H9 (cell line): Measurements from ENCODE around the gene MAMDC4. TPM values are rescaled to one million over a fixed set of nuclear protein-coding genes. Genes with fewer than 3 reads are reported as not detected.
A peak's percentile ranks its signal among the peaks of the same experiment; 100 is the strongest.
"Not testable (repeated sequence)": the region's sequence is repeated elsewhere in the genome, so short reads cannot be mapped to it uniquely, and the experiment has no call there.

Experiments used
- DNase-seq: peaks from one replicate; pipeline ENCODE4 v3.0.0-alpha.2; 2017
- H2AFZ ChIP-seq: one replicate; pipeline ENCODE4 v1.6.1; 2013; ENCODE audit warnings: mild to moderate bottlenecking, low read length, control low read depth, moderate library complexity
- H2AK5ac ChIP-seq: 2 replicates; pipeline ENCODE4 v1.6.1; 2013; ENCODE audit warnings: low read length, control low read depth, mixed read lengths; ENCODE audit not compliant: insufficient read length
- H2BK120ac ChIP-seq: one replicate; pipeline ENCODE4 v1.6.1; 2013; ENCODE audit warnings: low read depth, mild to moderate bottlenecking, low read length, control low read depth, inconsistent platforms; ENCODE audit not compliant: poor library complexity, severe bottlenecking
- H2BK12ac ChIP-seq: 2 replicates; pipeline ENCODE4 v1.6.1; 2013; ENCODE audit warnings: low read length, control low read depth, mixed read lengths, low read depth; ENCODE audit not compliant: insufficient read length
- H2BK15ac ChIP-seq: 2 replicates; pipeline ENCODE4 v1.6.1; 2013; ENCODE audit warnings: low read depth, low read length, control low read depth
- H2BK20ac ChIP-seq: one replicate; pipeline ENCODE4 v1.6.1; 2013; ENCODE audit warnings: low read depth, mild to moderate bottlenecking, low read length, control low read depth, inconsistent platforms; ENCODE audit not compliant: poor library complexity, severe bottlenecking
- H2BK5ac ChIP-seq: 2 replicates; pipeline ENCODE4 v1.6.1; 2013; ENCODE audit warnings: low read length, control low read depth, mixed read lengths; ENCODE audit not compliant: insufficient read length
- H3K14ac ChIP-seq: 2 replicates; pipeline ENCODE4 v1.6.1; 2013; ENCODE audit warnings: low read length, control low read depth; ENCODE audit not compliant: insufficient read depth
- H3K18ac ChIP-seq: 2 replicates; pipeline ENCODE4 v1.6.1; 2013; ENCODE audit warnings: low read depth, mild to moderate bottlenecking, mixed read lengths, low read length, control low read depth; ENCODE audit not compliant: insufficient read length
- H3K23ac ChIP-seq: 2 replicates; pipeline ENCODE4 v1.6.1; 2013; ENCODE audit warnings: low read length, control low read depth, mixed read lengths, low read depth; ENCODE audit not compliant: insufficient read length
- H3K23me2 ChIP-seq: 2 replicates; pipeline ENCODE4 v1.6.1; 2013; ENCODE audit warnings: low read depth, mild to moderate bottlenecking, mixed read lengths, low read length, control low read depth; ENCODE audit not compliant: insufficient read length, poor library complexity, severe bottlenecking
- H3K27ac ChIP-seq: 2 replicates; pipeline ENCODE4 v1.5.1; 2013; ENCODE audit warnings: low read length, control low read depth, mixed read lengths, low read depth; ENCODE audit not compliant: insufficient read length
- H3K27me3 ChIP-seq: 2 replicates; pipeline ENCODE4 v1.6.1; 2013; ENCODE audit warnings: low read length, control low read depth, inconsistent platforms; ENCODE audit not compliant: insufficient read depth
- H3K4ac ChIP-seq: 2 replicates; pipeline ENCODE4 v1.6.1; 2013; ENCODE audit warnings: low read depth, mild to moderate bottlenecking, control low read depth, inconsistent platforms, low read length, moderate library complexity
- H3K4me1 ChIP-seq: 2 replicates; pipeline ENCODE4 v1.6.1; 2013; ENCODE audit warnings: low read length, control low read depth, inconsistent platforms; ENCODE audit not compliant: insufficient read depth
- H3K4me2 ChIP-seq: 2 replicates; pipeline ENCODE4 v1.6.1; 2013; ENCODE audit warnings: low read length, control low read depth, mixed read lengths; ENCODE audit not compliant: insufficient read length, insufficient read depth
- H3K56ac ChIP-seq: 2 replicates; pipeline ENCODE4 v1.6.1; 2013; ENCODE audit warnings: low read depth, mild to moderate bottlenecking, mixed read lengths, low read length, control low read depth; ENCODE audit not compliant: insufficient read length
- H3K79me1 ChIP-seq: 2 replicates; pipeline ENCODE4 v1.6.1; 2013; ENCODE audit warnings: low read depth, mild to moderate bottlenecking, moderate library complexity, low read length, control low read depth, inconsistent platforms; ENCODE audit not compliant: insufficient read depth, poor library complexity, severe bottlenecking
- H3K79me2 ChIP-seq: 2 replicates; pipeline ENCODE4 v1.6.1; 2013; ENCODE audit warnings: low read length, control low read depth, inconsistent platforms; ENCODE audit not compliant: insufficient read depth
- H3K9ac ChIP-seq: 2 replicates; pipeline ENCODE4 v1.6.1; 2013; ENCODE audit warnings: low read length, control low read depth, mixed read lengths; ENCODE audit not compliant: insufficient read length; ENCODE audit errors: extremely low read depth
- H3K9me3 ChIP-seq: one replicate; pipeline ENCODE4 v1.6.1; 2013; ENCODE audit warnings: low read depth, low read length, inconsistent platforms; ENCODE audit not compliant: control insufficient read depth
- H3T11ph ChIP-seq: one replicate; pipeline ENCODE4 v1.6.1; 2013; ENCODE audit warnings: mild to moderate bottlenecking, low read length, control low read depth, inconsistent platforms
- H4K20me1 ChIP-seq: one replicate; pipeline ENCODE4 v1.6.1; 2013; ENCODE audit not compliant: control insufficient read depth, insufficient read length, insufficient read depth
- H4K5ac ChIP-seq: 2 replicates; pipeline ENCODE4 v1.6.1; 2013; ENCODE audit warnings: low read depth, mild to moderate bottlenecking, mixed read lengths, low read length, control low read depth; ENCODE audit not compliant: insufficient read length
- H4K8ac ChIP-seq: replicated peaks from 2 replicates; pipeline ENCODE4 v1.6.1; 2013; ENCODE audit warnings: low read length, control low read depth, mixed read lengths, low read depth; ENCODE audit not compliant: insufficient read length
- H4K91ac ChIP-seq: 2 replicates; pipeline ENCODE4 v1.6.1; 2013; ENCODE audit warnings: low read depth, mild to moderate bottlenecking, moderate library complexity, mixed read lengths, low read length, control low read depth; ENCODE audit not compliant: insufficient read length
- H3K27ac Mint-ChIP-seq, 3 experiments: 2 replicates in 2 of 3; 3 replicates in 1 of 3; pipeline ENCODE4 v1.8.0; 2020 to 2021; ENCODE audit warnings: mixed read lengths in 3 of 3, mild to moderate bottlenecking in 1 of 3, moderate library complexity in 1 of 3
- H3K27me3 Mint-ChIP-seq: 2 replicates; pipeline ENCODE4 v1.8.0; 2021; ENCODE audit warnings: low read depth, mild to moderate bottlenecking, moderate library complexity, mixed read lengths
- H3K36me3 Mint-ChIP-seq, 3 experiments: 2 replicates in 2 of 3; 3 replicates in 1 of 3; pipeline ENCODE4 v1.8.0; 2020 to 2021; ENCODE audit warnings: low read depth in 3 of 3, mixed read lengths in 3 of 3; ENCODE audit not compliant: insufficient read depth in 1 of 3
- H3K4me1 Mint-ChIP-seq, 2 experiments: 2 replicates each; pipeline ENCODE4 v1.8.0; 2020; ENCODE audit warnings: mixed read lengths in 2 of 2
- H3K4me3 Mint-ChIP-seq, 2 experiments: 2 replicates in 1 of 2; 3 replicates in 1 of 2; pipeline ENCODE4 v1.8.0; 2020 to 2021; ENCODE audit warnings: mild to moderate bottlenecking in 2 of 2, mixed read lengths in 2 of 2, moderate library complexity in 1 of 2
- H3K9me3 Mint-ChIP-seq, 2 experiments: 2 replicates in 1 of 2; 3 replicates in 1 of 2; pipeline ENCODE4 v1.8.0; 2020; ENCODE audit warnings: mild to moderate bottlenecking in 2 of 2, mixed read lengths in 2 of 2, moderate library complexity in 1 of 2
- CTCF ChIP-seq: fragments of 200-600 bp; sonication (generic); conservative IDR thresholded peaks from 3 replicates; pipeline ENCODE4 v1.8.0; 2021; ENCODE audit warnings: antibody characterized with exemption, mild to moderate bottlenecking
- WGBS: extraction: QIAGEN DNeasy Blood & Tissue Kit; methylation state at CpG from one replicate; pipeline ENCODE4 v1.1.7; 2013; ENCODE audit warnings: missing lambda C conversion rate, low lambda C conversion rate, mixed read lengths; ENCODE audit not compliant: insufficient read length; ENCODE audit errors: extremely low coverage; 5-methylcytosine and 5-hydroxymethylcytosine counted together
- total RNA-seq: library from RNA; stranded (reverse); gene quantifications from 2 replicates; pipeline ENCODE4 v1.2.1, GENCODE V29; 2021

The MAMDC4 gene
- total RNA-seq, 1 experiment from 2014 or later, result 9.2 TPM

- Mint-ChIP-seq H3K27me3 (peaks cover 11% of the 10 kb centered on the region), H3K9me3 (no peaks in the 10 kb centered on the region; a peak in 2 of 5 replicates), H3K36me3 (no peaks in the 10 kb centered on the region; a peak in 2 of 7 replicates), H3K4me3 (no peak overlapping the region), H3K4me1 (peaks cover 9 to 10% of the 10 kb centered on the region in 2 experiments), H3K27ac (no peak overlapping the region)
- H2BK15ac ChIP-seq, result no peak overlapping the region
- no CpG with 5 or more reads among the region's 19 CpGs for WGBS
- no peak overlapping the region for H3K9ac ChIP-seq
- H2BK120ac ChIP-seq, result no peak overlapping the region
- H3K9me3 ChIP-seq, result no peaks in the 10 kb centered on the region
- no peaks in the 10 kb centered on the region for H4K20me1 ChIP-seq
- H3K79me1 ChIP-seq, result no peaks in the 10 kb centered on the region
- H3K4me2 ChIP-seq, result no peak overlapping the region
- H4K91ac ChIP-seq, result no peak overlapping the region
- no peak overlapping the region for H4K5ac ChIP-seq
- no peaks in the 10 kb centered on the region for H3K27me3 ChIP-seq
- peaks cover 4% of the 10 kb centered on the region for H3K23me2 ChIP-seq
- H4K8ac ChIP-seq, result no peak overlapping the region
- no peak overlapping the region for H3T11ph ChIP-seq
- no peaks in the 10 kb centered on the region for H3K4me1 ChIP-seq
- no peak overlapping the region for H2AFZ ChIP-seq
- no peak overlapping the region for H3K23ac ChIP-seq
- H3K27ac ChIP-seq, result no peak overlapping the region
- H2BK12ac ChIP-seq, result no peak overlapping the region
- H2BK5ac ChIP-seq, result no peak overlapping the region
- no peak overlapping the region for H2AK5ac ChIP-seq
- H2BK20ac ChIP-seq, result no peak overlapping the region
- H3K18ac ChIP-seq, result no peak overlapping the region
- H3K79me2 ChIP-seq, result no peaks in the 10 kb centered on the region; the same call in 1 of the 2 replicates
- H3K14ac ChIP-seq, result no peak overlapping the region
- no peak for TF ChIP-seq CTCF
- H3K4ac ChIP-seq, result no peak overlapping the region
- DNase-seq, result peak; percentile 62
- no peak overlapping the region for H3K56ac ChIP-seq
Measured at GRCh38 chr9:136882109-136882946, 30.2 kb downstream of the MAMDC4 start.

GRCh38 chr9:136882947-136883283, 30.8 kb downstream of the MAMDC4 start:
- H3K23ac ChIP-seq, H3K9me3 Mint-ChIP-seq, H3K79me1 ChIP-seq, H3K27me3 ChIP-seq, H3K9ac ChIP-seq, H4K5ac ChIP-seq, H2AFZ ChIP-seq, H3K4me3 Mint-ChIP-seq, H4K91ac ChIP-seq, H3K4me2 ChIP-seq, H4K20me1 ChIP-seq, H2BK5ac ChIP-seq, H2AK5ac ChIP-seq, H3K27ac Mint-ChIP-seq, H3K27ac ChIP-seq, H2BK15ac ChIP-seq, H3K14ac ChIP-seq, DNase-seq, H3T11ph ChIP-seq, H3K18ac ChIP-seq, H3K56ac ChIP-seq, H3K4me1 ChIP-seq, H3K4ac ChIP-seq, H2BK120ac ChIP-seq, H3K79me2 ChIP-seq, H2BK12ac ChIP-seq, H3K9me3 ChIP-seq, H3K36me3 Mint-ChIP-seq, H4K8ac ChIP-seq, H3K23me2 ChIP-seq, H2BK20ac ChIP-seq: not testable (repeated sequence)
- H3K4me1 Mint-ChIP-seq, result peaks cover 12 to 13% of the 10 kb centered on the region in 2 experiments
- H3K27me3 Mint-ChIP-seq, result peaks cover 11% of the 10 kb centered on the region
- no CpG with 5 or more reads among the region's 9 CpGs for whole genome bisulfite sequencing
